Upper lobe of left lung (tissue), 4 donors: ENCODE results near the gene MYO5B.

ENCODE experiments used
- EP300 ChIP-seq, 4 donors: sonication (generic); formaldehyde crosslinking; IDR thresholded peaks; one replicate each; pipeline ENCODE4 v1.5.1; 2017; ENCODE audit warnings: antibody characterized with exemption in 4 of 4, control low read depth in 2 of 4
- POLR2A ChIP-seq, 4 donors: fragments of 450-650 bp; IDR thresholded peaks; one replicate each; pipeline ENCODE4 v1.5.1; 2016 to 2017; ENCODE audit warnings: antibody characterized with exemption in 4 of 4, mild to moderate bottlenecking in 2 of 4
- POLR2AphosphoS5 ChIP-seq, 2 donors: sonication (generic); formaldehyde crosslinking; IDR thresholded peaks; one replicate each; pipeline ENCODE4 v1.5.1; 2017; ENCODE audit warnings: antibody characterized with exemption in 2 of 2
- TF ChIP-seq, protein P1 (sequence below), 6 experiments: fragments of 450-650 bp in 4 of 6; fragments of 200-600 bp in 2 of 6; sonication (generic) in 2 of 6; IDR thresholded peaks; one replicate each; pipeline ENCODE4 v1.5.1; 2016 to 2019; ENCODE audit warnings: antibody characterized with exemption in 6 of 6

DNA sequence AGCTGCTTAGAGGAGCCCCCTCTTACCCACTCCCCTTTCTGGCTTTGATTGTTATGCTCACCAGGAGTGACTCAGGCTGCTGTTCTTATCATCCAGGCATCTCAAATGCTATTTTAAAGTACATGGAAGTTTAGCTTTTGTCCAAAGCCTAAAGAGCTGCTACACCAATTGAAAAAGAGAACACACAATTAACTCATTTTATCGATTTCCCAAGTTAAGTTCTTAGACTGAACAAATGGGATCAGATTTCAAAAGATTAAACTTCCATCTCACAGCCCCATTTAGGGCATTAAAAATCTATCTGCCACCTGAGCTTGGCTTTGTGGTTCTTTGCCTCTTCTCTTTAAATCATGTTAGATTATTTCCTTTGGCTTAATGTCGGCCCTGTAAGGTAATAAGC is 81.2 kb downstream of the MYO5B start:
- no peak for TF ChIP-seq POLR2AphosphoS5 (IDR thresholded peaks at IDR 0.05)
- no peak for TF ChIP-seq POLR2A (IDR thresholded peaks at IDR 0.05)
- TF ChIP-seq, protein P1, sequence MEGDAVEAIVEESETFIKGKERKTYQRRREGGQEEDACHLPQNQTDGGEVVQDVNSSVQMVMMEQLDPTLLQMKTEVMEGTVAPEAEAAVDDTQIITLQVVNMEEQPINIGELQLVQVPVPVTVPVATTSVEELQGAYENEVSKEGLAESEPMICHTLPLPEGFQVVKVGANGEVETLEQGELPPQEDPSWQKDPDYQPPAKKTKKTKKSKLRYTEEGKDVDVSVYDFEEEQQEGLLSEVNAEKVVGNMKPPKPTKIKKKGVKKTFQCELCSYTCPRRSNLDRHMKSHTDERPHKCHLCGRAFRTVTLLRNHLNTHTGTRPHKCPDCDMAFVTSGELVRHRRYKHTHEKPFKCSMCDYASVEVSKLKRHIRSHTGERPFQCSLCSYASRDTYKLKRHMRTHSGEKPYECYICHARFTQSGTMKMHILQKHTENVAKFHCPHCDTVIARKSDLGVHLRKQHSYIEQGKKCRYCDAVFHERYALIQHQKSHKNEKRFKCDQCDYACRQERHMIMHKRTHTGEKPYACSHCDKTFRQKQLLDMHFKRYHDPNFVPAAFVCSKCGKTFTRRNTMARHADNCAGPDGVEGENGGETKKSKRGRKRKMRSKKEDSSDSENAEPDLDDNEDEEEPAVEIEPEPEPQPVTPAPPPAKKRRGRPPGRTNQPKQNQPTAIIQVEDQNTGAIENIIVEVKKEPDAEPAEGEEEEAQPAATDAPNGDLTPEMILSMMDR (IDR thresholded peaks at IDR 0.05) = no peak
- TF ChIP-seq EP300 (IDR thresholded peaks at IDR 0.05) = no peak
